GM19438 (cell line): ENCODE results near the gene SCFD2.
"Not testable (repeated sequence)": the region's sequence is repeated elsewhere in the genome, so short reads cannot be mapped to it uniquely, and the experiment has no call there.

Experiments
- ATAC-seq: cut with Tn5 transposase; IDR thresholded peaks from one replicate; pipeline ENCODE4 v1.9.1; 2021; ENCODE audit warnings: low read depth; ENCODE audit not compliant: unreplicated experiment

SCFD2 gene

DNA sequence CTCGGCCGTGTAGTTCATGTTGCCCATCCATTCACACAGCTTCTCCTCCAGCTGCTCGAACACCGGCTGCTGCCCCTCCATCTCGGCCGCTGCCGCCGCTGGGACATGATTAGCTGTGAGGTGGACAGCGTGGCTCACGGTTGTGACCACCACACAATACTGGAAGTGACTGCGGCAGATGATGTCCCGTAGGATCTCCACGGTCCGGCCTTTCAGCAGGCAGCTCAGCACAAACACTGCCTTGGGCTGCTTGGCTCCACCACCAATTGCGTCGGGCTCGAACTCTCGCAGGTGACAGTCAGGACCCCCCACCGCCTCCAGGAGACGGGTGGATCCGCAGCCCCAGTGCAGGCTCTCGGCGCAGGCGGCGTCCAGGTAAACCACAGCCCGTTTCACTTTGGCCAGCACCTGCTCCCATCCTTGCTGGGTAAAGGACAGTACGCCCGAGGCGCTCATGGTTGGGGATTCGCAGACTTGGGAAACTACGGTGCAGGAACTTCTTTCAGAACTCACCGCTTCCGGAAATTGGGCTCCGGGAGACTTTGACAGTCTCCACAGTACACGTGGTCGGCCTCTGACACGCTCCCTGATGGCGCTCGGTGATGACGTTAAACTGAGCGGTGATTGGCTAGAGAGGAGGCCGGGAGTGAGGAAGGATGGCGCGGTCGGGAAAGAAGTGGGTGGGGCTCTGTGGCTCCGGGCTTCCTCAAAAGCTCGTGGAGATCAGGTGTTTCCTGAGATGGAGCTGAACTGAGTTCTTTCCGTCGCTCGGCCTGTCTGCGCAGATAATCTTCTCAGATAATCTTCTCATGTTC lies at the start of gene SCFD2:
Gene SCFD2, minus strand, starts transcription at position 576 of the 815 bp plus-strand sequence.
- ATAC-seq: peak; percentile 97

DNA sequence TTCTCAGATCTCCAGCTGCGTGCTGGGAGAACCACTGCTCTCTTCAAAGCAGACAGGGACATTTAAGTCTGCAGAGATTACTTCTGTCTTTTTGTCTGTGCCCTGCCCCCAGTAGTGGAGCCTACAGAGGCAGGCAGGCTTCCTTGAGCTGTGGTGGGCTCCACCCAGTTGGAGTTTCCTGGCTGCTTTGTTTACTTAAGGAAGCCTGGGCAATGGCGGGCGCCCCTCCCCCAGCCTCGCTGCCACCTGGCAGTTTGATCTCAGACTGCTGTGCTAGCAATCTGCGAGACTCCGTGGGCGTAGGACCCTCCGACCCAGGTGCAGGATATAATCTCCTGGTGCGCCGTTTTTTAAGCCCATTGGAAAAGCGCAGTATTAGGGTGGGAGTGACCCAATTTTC lies 43.6 kb upstream of the SCFD2 start:
- not testable (repeated sequence) for ATAC-seq

DNA sequence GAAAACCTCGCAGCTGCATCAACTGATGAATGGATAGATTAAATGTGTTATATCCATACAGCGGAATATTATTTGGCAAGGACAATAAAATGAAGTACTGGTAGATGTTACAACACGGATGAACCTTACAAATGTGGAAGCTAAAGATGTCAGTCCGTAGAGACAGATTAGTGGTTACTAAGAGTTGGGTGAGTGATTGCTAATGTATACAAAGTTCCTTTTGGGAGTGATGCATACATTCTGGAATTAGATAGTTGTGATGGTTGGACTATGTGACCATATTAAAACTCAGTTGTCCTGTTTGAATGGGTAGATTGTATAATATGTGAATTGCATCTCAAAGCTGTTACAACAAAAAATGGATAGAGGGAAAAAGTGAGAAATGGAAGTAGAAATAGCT lies 14.4 kb upstream of the SCFD2 start:
- ATAC-seq: no peak

DNA sequence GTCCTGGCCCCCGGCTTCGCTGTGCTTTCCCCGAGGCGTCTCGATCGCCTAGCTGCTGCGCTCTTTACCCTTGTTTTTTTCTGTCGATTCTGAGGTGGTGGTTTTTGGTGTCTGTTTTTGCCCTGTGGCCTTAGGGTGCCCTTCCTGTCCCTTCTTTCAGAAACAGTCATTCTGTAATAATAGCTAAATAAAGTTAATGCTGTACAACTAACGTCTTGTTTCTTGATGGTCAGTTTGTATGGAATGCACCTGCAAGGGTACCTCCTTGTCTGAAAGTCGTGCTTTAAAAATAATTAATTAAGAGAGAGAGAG lies 12.3 kb upstream of the SCFD2 start:
- no peak for ATAC-seq

DNA sequence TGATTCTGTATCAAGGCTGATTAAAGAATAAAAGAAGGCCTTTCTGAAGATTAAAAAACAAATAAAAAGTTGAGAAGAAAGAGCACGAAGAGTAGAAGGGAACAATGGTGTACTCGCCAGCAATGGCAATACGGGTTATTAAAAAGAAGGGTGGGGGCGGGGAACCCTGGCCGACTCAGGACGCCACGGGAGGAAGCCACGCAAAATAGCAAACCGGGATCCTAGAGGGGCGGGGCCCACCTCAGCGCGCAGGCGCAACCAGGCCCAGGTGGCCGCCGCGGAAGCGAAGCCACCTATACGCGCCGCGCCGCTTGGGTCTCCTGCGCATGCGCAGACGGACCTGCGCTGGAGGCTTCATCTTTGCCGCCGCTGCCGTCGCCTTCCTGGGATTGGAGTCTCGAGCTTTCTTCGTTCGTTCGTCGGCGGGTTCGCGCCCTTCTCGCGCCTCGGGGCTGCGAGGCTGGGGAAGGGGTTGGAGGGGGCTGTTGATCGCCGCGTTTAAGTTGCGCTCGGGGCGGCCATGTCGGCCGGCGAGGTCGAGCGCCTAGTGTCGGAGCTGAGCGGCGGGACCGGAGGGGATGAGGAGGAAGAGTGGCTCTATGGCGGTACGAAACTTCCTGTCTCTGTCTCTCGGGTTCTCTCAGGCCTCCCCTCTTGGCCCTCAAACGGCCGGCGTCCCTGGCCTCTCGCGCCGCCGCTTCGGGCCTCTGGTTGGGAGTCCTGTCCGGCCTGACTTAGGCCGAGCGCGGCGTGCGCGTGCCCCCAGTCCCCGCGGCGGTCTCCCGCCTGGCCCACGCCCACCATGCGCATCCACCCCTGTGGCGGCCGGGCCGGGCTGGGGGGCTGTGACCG lies 11.7 kb upstream of the SCFD2 start, which contains the start of gene FIP1L1:
Gene FIP1L1, plus strand, starts transcription at position 323 of the 852 bp plus-strand sequence. Its CDS starts 198 bp downstream, at position 521.
- peak; percentile 87 for ATAC-seq

DNA sequence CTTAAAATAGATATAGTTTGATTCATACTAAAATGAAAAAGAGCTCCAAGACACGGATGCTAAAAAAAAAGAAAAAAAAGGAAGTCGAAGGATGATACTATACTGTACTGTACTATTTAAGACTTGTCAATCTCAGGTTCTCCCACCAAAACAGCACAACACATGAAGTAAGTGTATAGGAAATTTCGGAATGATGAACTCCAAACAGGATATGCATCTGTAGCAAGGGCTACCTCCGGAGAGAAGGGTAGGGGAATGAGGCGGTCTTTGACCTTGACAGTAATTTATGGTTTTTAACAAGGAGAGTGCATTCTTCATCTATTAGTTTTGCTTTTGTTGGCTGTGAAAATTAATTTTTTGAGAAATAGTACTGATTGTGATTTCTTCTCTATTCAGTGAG lies 11.0 kb upstream of the SCFD2 start:
- peak; percentile 10 for ATAC-seq

DNA sequence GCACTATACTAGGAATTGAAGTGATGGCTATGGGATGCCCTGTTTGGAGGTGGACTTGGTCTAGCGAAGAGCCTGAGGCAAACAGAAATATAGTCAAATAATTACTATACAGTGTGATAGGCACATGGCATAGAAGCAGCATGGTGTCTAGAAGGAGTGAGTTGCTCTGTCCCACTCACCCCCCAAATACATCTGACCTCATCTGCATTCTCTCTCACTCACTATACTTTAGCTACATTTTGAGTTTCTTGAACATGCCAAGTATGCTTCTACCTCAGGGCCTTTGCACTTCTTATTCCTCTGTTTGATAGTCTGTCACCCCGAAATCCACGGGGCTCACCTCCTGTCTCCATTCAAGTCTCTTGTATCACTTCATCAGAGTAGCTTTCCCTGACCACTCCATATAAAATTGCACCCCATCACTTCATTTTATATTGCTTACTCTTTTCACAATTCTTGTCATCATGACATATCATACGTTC lies 9.0 kb upstream of the SCFD2 start:
- ATAC-seq: no peak

DNA sequence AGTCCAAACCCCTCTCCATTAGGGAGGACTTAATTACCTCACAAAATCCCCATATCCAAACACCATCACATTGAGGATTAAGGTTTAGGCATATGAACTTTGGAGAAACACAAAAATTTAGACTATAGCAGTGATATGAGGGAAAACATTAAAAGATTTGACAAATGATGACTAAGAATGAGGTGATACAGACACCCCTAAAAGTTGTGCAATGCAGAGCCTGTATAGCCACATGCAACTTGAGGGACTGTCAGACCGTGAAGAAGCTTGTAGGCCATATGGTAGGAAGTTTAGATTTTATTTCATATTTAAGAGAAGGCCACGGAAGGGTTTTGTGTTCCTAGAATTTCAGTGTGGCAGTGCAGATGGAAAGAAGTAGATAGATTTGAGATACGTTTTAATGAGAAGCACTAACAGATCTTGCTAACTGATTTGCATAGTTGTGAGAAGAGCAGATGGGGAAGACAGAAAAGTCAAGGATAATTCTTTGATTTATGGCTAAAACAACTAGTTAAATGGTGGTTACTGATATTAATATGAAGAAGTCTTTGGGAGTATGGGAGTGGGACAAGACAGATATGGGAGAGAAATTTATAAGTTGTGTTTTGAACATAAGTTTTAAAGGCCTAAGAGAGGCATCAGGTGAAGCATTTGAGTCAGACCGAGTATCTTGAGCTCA lies 6.1 kb upstream of the SCFD2 start:
- no peak for ATAC-seq

DNA sequence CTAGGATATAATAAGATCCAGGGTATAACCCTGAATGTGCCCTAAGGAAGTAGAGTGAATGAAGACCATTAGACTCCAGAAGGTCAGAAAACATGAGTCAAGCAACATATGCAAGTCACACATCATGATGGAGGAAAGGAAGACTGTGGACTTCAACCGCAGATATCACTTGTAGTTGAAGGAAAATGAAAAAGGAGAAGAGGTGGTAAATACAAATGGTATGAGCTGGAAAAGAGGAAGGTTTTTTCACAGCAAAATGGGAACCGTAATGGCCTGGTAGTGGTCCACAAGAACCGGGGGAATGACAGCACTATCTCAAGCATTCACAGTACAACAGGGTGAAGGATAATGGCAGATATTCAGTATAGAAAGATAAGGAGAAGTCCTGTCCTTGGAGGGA lies 5.2 kb upstream of the SCFD2 start:
- no peak for ATAC-seq

DNA sequence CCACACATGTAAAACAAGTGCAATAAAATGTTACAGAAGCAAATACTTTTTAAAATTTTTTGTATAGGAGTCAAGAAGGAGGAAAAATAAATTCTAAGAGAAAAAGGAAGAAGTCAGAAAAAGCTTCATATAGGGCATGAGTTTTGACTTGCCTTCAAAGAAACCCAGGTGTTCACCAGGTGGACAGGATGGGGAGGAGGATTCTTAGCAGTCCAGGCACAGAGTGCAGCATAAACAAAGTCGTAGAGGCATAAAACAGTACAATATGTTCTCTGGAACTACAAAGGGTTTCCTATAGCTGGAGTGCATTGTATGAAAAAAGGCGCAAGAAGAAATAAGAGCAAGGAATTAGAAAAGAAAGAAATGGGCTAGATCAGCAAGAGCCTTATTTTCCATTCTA lies 1.9 kb upstream of the SCFD2 start:
- ATAC-seq: no peak

DNA sequence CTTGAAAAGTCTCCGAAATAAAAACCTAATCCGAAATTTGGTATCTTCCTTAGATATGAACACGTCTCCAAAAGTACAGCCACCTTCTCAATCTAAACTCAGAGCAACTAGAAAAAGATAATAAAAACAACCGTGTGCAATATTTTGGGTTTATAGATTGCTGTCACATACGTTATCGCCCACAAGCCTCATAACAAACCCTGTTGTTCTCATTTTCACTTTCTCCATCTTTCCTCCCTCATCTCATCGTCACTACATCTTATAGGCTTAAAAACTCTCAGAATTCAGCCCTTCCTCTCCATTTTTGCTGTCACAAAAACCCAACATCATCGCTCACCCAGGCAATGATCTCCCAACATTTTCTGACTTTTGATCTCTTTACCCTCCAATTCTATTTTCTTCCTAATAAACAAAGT lies 448 bp upstream of the SCFD2 start:
- ATAC-seq: peak; percentile 7

DNA sequence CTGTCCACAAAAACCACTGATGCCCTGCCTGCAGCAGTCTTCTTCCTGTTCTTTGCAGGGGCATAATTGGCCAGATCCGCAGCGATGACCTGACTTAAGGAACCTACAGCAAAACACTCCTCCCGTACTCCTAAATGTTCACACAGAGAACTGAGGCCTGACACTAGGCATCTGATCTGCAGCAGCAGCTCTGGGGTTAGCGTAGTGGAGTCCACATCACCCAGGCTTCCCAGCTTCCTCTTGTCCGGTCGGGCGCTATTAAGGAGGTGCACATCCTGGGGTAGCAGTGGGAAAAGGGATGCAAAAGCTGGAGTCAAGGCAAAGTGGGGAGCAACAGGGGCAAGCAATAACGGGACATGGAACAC lies 758 bp downstream of the SCFD2 start:
- peak; percentile 23 for ATAC-seq

DNA sequence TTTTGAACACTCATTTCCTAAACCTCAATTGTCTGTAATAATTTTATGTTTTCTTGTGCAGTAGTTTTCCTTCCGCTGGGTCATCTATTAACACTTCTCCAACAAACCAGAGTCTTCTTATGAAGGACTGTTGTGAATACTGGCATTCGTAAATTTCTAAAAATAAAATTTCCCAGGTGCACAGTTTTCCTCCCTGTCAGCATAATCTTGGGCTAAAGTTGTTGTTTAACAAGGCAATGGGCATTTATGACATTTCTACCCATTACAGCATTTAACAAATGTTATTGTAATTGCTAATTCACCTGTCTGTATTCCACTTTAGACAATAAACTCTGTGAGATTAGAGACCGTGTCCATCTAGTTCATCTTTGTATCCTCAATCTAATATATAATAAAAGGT lies 1.2 kb downstream of the SCFD2 start:
- no peak for ATAC-seq

DNA sequence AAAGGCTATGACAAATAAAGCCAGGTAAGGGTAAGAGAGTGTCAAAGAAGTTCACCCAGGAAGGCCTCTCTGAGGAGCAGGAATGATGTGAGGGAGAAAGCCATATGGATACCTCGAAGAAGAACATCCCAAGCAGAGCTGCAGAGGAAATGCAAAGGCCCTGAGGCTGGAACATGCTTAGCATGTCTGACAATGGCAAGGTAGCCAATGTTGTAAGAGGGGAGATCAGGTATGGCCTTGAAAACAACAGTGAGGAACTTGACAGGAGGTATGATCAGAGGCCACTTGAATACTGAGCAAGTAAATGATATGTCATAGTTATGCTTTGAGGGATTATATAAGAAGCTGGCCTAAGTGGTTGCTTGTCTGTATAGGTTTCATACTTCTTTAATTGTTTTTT lies 3.8 kb downstream of the SCFD2 start:
- no peak for ATAC-seq

DNA sequence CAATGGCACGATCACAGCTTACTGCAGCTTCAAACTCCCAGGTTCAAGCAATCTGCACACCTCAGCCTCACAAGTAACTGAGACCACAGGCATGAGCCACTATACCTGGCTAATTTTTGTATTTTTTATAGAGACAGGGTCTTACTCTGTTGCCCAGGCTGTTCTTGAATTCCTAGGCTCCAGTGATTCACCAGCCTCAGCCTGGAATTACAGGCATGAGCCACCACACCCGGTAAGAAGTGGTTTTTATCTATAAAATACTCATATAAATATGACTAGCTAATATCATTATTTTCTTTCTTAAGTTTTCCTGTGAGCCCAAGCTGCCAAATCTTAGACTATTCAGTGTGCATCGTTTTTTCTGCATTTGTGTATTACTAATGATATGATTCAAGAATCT lies 4.4 kb downstream of the SCFD2 start:
- no peak for ATAC-seq

DNA sequence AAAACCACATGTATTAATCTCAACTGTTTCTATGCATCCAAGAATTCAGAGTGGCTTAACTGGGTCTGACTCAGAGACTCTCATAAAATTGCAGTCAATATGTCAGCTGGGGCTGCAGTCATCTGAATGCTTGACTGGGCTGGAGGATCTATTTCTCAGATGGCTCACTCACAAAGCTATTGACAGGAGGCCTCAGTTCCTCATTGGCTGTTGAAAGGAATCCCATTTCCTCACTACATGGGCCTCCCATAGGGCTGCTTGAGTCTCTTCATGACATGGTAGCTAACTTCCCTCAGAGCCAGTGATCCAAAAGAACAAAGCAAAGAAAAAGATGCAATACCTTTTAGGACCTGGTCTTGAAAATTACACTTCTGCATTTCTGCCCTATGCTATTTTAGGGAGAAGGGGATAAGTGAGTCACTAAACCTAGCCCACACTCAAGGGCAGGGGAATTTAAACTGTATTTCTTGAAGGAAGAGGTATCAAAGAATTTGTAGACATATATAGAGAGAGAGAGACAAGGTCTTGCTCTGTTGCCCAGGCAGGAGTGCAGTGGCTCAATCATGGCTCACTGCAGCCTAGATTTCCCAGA lies 9.8 kb downstream of the SCFD2 start:
- ATAC-seq: no peak

DNA sequence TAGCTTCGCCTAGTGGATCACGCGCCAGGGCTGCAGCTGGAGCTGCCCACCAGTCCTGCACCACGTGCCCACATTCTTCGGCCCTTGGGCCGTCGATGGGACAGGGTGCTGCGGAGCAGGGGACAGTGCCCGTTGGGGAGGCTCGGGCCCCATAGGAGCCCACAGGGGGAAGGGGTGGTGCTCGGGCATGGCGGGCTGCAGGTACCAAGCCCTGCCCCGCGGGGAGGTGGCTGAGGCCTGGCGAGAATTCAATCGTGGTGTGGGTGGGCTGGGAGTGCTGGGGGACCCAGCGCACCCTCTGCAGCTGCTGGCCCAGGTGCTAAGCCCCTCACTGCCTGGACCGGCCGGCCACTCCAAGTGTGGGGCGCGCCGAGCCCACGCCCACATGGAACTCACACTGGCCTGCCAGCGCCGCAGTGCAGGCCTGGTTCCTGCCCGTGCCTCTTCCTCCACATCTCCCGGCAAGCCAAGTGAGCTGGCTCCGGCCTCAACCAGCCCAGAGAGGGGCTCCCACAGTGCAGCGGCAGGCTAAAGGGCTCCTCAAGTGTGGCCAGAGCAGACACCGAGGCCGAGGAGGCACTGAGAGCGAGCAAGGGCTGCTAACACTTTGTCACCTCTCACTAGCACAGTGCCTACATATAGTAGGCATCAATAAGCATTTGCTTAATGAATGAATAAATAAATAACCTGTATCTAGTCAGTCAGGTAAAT lies 11.7 kb downstream of the SCFD2 start:
- ATAC-seq: no peak

DNA sequence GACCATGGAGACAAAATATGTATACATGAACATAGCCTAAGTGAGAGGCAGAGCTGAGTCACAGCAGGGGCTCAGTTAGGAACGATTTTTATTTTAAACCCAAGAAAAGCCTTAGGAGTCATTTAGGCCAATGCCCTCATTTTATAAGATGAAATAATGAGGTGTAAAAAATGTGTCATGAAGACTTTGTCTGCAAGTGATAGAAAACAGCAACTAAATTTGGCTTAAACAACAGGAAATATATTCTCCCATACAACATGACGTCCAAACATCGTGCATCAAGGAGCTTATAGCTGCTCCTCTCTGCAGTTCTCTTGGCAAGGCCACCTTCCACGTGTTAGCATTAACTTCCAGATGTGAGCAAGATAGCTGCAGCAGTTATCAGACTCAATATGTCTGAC lies 16.8 kb downstream of the SCFD2 start:
- ATAC-seq: no peak

DNA sequence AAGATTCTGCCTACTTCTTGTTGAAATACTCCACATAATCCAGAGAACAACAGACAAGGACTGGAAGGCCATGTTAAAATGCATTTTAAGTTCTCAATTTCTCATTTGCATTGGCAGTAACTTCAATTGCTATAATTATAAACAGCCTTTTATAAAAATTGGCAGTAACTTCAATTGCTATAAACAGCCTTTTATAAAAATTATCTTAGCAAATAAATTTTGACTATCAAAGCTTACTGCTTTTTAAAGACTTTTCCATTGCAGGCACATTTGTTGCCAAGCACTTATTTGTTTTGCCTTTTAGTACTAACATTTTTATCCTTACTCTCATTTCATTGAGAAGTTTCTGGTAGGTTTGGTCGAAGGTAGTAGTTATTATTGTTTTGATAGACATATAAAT lies 17.8 kb downstream of the SCFD2 start:
- ATAC-seq: no peak
